ENCODE data around the gene BTBD9. TPM values are rescaled to one million over a fixed set of nuclear protein-coding genes. Genes with fewer than 3 reads are reported as not detected.

Gene BTBD9
- polyA plus RNA-seq, 1 experiment = 5.4 TPM

- Histone ChIP-seq H3K27me3 (ENCODE audit: control insufficient read depth, insufficient read depth, low read length) (no peaks in the 10 kb centered on the region), H3K4me3 (ENCODE audit: low read depth, low read length) (no peak overlapping the region), H3K36me3 (ENCODE audit: control insufficient read depth, insufficient read depth, low read length) (no peaks in the 10 kb centered on the region)
- TF ChIP-seq CTCF (IDR thresholded peaks at IDR 0.05; ENCODE audit: insufficient read depth, low read depth, low read length) = no peak
- CTCF ChIA-PET = interaction anchor here (0.6 to 1.2 kb wide), 2 partner anchors 43 to 462 kb away, joined by 3 read pairs; no protein-coding TSS in a partner anchor
- POLR2A ChIA-PET = no interaction called here
- no peak for DNase-seq (ENCODE audit: low read depth)
These were observed 143.7 kb downstream of the BTBD9 start for GRCh38 chr6:38495922-38496635.

GRCh38 chr6:38495518-38495917 is 144.2 kb downstream of the BTBD9 start:
- ChIA-PET POLR2A (no interaction called here), CTCF (interaction anchor here (0.5 kb wide), 1 partner anchor 264 kb away, joined by 3 read pairs; no protein-coding TSS in a partner anchor)
- TF ChIP-seq CTCF (IDR thresholded peaks at IDR 0.05; ENCODE audit: insufficient read depth, low read depth, low read length) = no peak
- H3K27me3 ChIP-seq (ENCODE audit: control insufficient read depth, insufficient read depth, low read length) = no peaks in the 10 kb centered on the region
- no peak for DNase-seq (ENCODE audit: low read depth)
- no peaks in the 10 kb centered on the region for H3K36me3 ChIP-seq (ENCODE audit: control insufficient read depth, insufficient read depth, low read length)
- no peak overlapping the region for H3K4me3 ChIP-seq (ENCODE audit: low read depth, low read length)

- ChIA-PET POLR2A (no interaction called here), CTCF (interaction anchor here (0.6 to 2.4 kb wide), 27 partner anchors 9 to 792 kb away, joined by 3 to 8 read pairs (median 4); no protein-coding TSS in a partner anchor)
- Histone ChIP-seq H3K27me3 (ENCODE audit: control insufficient read depth, insufficient read depth, low read length) (no peaks in the 10 kb centered on the region), H3K36me3 (ENCODE audit: control insufficient read depth, insufficient read depth, low read length) (no peaks in the 10 kb centered on the region), H3K4me3 (ENCODE audit: low read depth, low read length) (no peak overlapping the region)
- peak; percentile 74 for TF ChIP-seq CTCF (IDR thresholded peaks at IDR 0.05; ENCODE audit: insufficient read depth, low read depth, low read length)
- no peak for DNase-seq (ENCODE audit: low read depth)
These were observed 145.7 kb downstream of the BTBD9 start for GRCh38 chr6:38493931-38494547.

GRCh38 chr6:38492031-38492430 is 147.7 kb downstream of the BTBD9 start:
- TF ChIP-seq CTCF (IDR thresholded peaks at IDR 0.05; ENCODE audit: insufficient read depth, low read depth, low read length) = no peak
- Histone ChIP-seq H3K36me3 (ENCODE audit: control insufficient read depth, insufficient read depth, low read length) (no peaks in the 10 kb centered on the region), H3K27me3 (ENCODE audit: control insufficient read depth, insufficient read depth, low read length) (no peaks in the 10 kb centered on the region), H3K4me3 (ENCODE audit: low read depth, low read length) (no peak overlapping the region)
- ChIA-PET POLR2A (no interaction called here), CTCF (interaction anchor here (0.6 to 2.4 kb wide), 3 partner anchors 10 to 214 kb away, joined by 3 to 5 read pairs (median 3); no protein-coding TSS in a partner anchor)
- no peak for DNase-seq (ENCODE audit: low read depth)

GRCh38 chr6:38489951-38490350 is 149.8 kb downstream of the BTBD9 start:
- ChIA-PET CTCF (no interaction called here), POLR2A (no interaction called here)
- no peaks in the 10 kb centered on the region for H3K36me3 ChIP-seq (ENCODE audit: control insufficient read depth, insufficient read depth, low read length)
- DNase-seq (ENCODE audit: low read depth) = no peak
- H3K27me3 ChIP-seq (ENCODE audit: control insufficient read depth, insufficient read depth, low read length) = no peaks in the 10 kb centered on the region
- no peak; the same call in 1 of the 2 replicates for TF ChIP-seq CTCF (IDR thresholded peaks at IDR 0.05; ENCODE audit: insufficient read depth, low read depth, low read length)
- no peak overlapping the region for H3K4me3 ChIP-seq (ENCODE audit: low read depth, low read length)

Measured in BJ (cell line).